Suppressor macrophage treated with lipopolysaccharide for 1 hour (primary cell): ENCODE results near the gene ZNF438.
A peak's percentile ranks its signal among the peaks of the same experiment; 100 is the strongest.
"Not testable (repeated sequence)": the region's sequence is repeated elsewhere in the genome, so short reads cannot be mapped to it uniquely, and the experiment has no call there.

ENCODE experiments used
- DNase-seq, 3 donors: peaks; one replicate each; pipeline ENCODE4 v3.0.0-alpha.2; 2020 to 2022

ZNF438 gene

DNA sequence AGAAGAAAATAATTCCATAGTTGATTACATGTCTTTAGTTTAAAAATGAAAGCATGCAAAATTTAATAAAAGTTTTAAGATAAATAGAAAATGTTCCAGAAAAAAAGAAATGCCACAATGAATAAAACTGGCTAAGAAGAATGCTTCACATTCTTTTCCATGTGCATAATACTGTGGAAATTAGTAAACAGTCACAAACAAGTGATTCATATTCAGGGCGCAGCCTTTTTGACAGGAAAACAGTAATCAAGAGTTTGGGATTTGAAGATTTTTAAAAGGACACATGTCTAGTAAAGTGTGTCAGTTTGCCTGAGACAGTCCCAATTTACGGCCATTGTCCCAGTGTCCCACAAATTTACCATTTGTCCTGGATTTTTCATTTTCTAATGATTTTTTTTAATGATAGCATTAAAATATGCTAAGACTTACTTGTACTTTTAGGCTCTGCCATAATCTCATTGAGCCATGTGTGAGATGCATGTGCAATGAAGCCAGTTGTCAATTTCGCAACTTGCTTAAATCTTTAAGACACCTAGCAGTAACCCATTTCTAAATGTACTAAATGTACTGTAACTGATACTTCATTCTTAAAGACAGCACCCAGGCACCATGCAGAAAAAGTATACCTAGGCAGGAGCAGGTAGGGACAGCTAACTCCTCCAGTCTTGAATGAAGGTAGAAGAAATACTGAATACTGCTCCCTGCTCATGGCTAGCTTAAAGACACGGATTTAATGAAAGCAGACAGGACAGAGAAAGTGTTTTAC, 46.9 kb downstream of the ZNF438 start:
- DNase-seq = no peak

DNA sequence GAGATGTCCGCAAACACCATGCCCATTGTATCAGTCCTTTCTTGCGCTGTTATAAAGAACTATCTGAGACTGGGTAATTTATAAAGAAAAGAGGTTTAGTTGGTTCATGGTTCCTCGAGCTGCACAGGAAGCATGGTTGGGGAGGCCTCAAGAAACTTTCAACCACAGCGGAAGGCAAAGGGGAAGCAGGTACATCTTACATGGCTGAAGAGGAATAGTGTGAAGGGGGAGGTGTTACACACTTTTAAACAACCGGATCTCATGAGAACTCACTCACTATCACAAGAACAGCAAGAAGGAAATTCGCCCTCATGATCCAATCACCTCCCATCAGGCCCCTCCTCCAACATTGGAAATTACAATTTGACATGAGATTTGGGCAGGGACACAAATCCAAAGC, 48.5 kb downstream of the ZNF438 start:
- DNase-seq = not testable (repeated sequence)

- DNase-seq = no peak
Observed at GRCh38 chr10:30980951-30981616, 50.6 kb downstream of the ZNF438 start.

- no peak for DNase-seq
Observed at GRCh38 chr10:30979956-30980355, 51.7 kb downstream of the ZNF438 start.

DNA sequence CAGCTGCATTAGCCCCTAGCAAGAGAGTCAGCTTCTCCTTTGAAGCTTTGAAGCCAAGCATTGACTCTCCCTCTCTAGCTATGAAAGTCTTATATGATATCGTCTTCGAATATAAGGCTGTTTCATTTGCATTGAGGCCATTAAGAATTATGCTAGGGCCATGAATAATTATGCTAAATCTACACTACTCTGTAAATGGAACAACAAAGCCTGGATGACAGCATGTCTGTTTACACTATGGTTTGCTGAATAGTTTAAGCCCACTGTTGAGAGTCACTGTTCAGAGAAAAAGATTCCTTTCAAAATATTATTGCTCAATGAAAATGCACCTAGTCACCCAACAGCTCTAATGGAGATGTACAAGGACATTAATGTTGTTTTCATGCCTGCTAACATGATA, 52.8 kb downstream of the ZNF438 start:
- DNase-seq = no peak

- no peak for DNase-seq
Observed at GRCh38 chr10:30977385-30977784, 54.3 kb downstream of the ZNF438 start.

- DNase-seq = peak; percentile 49 to 70 (median 51)
Observed at GRCh38 chr10:30974773-30975415, 56.8 kb downstream of the ZNF438 start.

GRCh38 chr10:30974355-30974754, 57.3 kb downstream of the ZNF438 start:
- DNase-seq = peak in 1 of 3 donors; percentile 17

GRCh38 chr10:30973737-30974136, 57.9 kb downstream of the ZNF438 start:
- no peak for DNase-seq

DNA sequence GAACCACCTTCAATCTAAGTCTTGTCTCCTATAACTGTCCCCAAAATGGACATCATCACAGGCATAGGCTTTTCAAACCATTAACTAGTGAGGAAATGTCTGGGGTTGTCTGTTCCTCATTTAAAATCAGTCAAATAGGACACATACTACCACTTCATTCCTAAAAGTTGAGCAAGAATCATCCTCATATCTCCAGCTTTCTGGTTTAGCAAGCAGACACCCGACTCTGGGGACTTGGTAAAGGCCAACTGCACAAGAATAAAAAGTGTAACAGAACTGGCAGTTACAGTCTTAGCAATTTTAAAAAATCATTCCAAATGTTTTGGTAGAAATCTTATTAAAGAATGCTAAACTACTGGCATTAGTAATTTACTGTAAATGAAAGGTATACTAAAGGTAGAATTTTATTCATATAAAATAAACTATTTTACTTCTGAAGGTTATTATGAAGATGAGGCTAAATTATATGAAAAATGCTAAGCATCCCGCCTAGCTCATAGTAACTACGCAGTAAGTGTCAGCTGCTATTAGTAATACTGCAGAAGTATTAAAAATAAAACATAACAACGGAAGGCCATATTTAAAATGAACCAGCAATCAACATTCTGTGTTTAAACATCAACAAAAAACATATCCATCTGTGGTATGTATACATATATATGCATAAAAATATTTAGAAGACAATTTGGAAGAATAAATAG, 60.8 kb downstream of the ZNF438 start:
- DNase-seq = no peak

GRCh38 chr10:30968711-30969110, 63.0 kb downstream of the ZNF438 start:
- no peak for DNase-seq

- no peak for DNase-seq
Observed at GRCh38 chr10:30967650-30968410, 63.8 kb downstream of the ZNF438 start.

- DNase-seq = no peak
Observed at GRCh38 chr10:30963992-30964930, 67.4 kb downstream of the ZNF438 start.

- DNase-seq = no peak
Observed at GRCh38 chr10:30962522-30962921, 69.1 kb downstream of the ZNF438 start.

GRCh38 chr10:30959836-30960210, 71.8 kb downstream of the ZNF438 start:
- DNase-seq = no peak

- not testable (repeated sequence) for DNase-seq
Observed at GRCh38 chr10:30949218-30949617, 82.4 kb downstream of the ZNF438 start.

GRCh38 chr10:30944005-30944404, 87.7 kb downstream of the ZNF438 start:
- DNase-seq = no peak

- DNase-seq = peak in 2 of 3 donors; percentile 3 to 27
Observed at GRCh38 chr10:30943451-30943850, 88.2 kb downstream of the ZNF438 start.

- no peak for DNase-seq
Observed at GRCh38 chr10:30940256-30940655, 91.4 kb downstream of the ZNF438 start.

DNA sequence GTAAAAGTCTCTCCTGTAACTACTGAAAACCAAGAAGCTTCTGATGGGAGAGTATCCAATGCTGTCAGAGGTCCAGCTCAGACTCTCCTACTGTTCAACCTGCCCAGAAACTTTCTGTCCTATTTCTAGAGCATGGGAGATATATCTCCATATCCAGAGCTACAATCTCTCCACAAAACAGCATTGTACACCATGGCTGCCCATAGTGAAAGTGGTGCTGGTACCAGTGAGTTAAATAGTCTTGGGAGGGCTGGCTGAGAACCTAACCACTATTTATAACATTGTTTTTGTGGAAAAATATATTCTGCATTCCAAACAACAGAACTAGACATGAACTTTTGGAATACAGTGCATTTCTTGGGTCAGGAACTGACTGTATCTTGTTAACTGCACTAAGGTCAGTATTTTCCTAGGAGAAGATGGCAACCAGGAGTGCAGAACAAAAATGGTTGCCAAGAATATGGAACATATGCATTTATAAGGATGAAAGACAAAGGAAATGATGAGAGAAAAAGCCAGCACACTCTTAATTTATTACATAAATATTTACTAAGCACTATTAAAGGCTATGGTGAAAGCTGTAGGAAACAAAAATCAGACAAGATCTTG, 91.9 kb downstream of the ZNF438 start:
- no peak for DNase-seq

GRCh38 chr10:30935078-30935477, 96.6 kb downstream of the ZNF438 start:
- no peak for DNase-seq
